ENCODE data around the gene TTYH1.

DNA sequence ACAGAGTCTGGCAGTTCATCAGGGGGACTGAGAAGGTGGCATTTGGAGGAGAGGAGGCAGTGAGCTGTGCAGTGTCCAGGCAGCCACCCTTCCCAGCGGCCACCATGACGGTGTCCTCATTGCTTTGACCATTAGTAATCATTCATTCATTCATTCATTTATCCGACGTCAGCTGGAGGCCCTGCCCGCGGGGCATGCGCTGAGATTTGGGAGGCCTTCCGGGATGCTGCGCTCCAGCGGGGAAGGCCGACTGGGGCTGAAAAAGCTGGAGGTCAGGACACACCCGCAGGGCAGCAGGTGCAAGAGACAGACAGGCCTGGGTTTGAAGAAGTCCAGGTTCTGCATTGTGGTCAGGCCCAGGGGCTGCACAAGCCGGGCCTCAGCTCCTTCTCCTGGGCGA lies 8.9 kb downstream of the TTYH1 start:
- TF ChIP-seq ZNF384 (IDR thresholded peaks at IDR 0.05), result no peak
- no peak for TF ChIP-seq SP1 (IDR thresholded peaks at IDR 0.05)
- TF ChIP-seq SUZ12 (IDR thresholded peaks at IDR 0.05), result no peak
- TF ChIP-seq FOXK2 (IDR thresholded peaks at IDR 0.05), result no peak
- no peak for TF ChIP-seq TARDBP (IDR thresholded peaks at IDR 0.05)

Measured in HEK293T (cell line).